SK-N-SH treated with all-trans-retinoic acid at 6 μM for 48 hours (cell line): ENCODE data around the gene PSMC1.

Experiments used
- ATAC-seq: fragments of 200-7000 bp; cut with Tn5 transposase; 3 replicates; pipeline ENCODE4 v1.9.1; 2020; ENCODE audit warnings: mild to moderate bottlenecking, moderate library complexity
- ARNTL ChIP-seq: fragments of 450-650 bp; formaldehyde crosslinking; IDR thresholded peaks from 2 replicates; pipeline ENCODE4 v1.5.0; 2020; ENCODE audit warnings: low read depth, mild to moderate bottlenecking, moderate library complexity, borderline replicate concordance
- BACH2 ChIP-seq: fragments of 250-450 bp; sonication (Bioruptor Pico); IDR thresholded peaks from 2 replicates; pipeline ENCODE4 v1.9.0; 2021; ENCODE audit warnings: mild to moderate bottlenecking, borderline replicate concordance
- CREB5 ChIP-seq: fragments of 250-450 bp; sonication (Bioruptor Pico); IDR thresholded peaks from 2 replicates; pipeline ENCODE4 v1.5.1; 2020; ENCODE audit warnings: low read depth, mild to moderate bottlenecking, moderate library complexity
- CSDC2 ChIP-seq: fragments of 250-450 bp; sonication (Bioruptor Pico); IDR thresholded peaks from 2 replicates; pipeline ENCODE4 v1.5.0; 2020; ENCODE audit warnings: mild to moderate bottlenecking, moderate library complexity
- CSRNP3 ChIP-seq: fragments of 250-450 bp; sonication (Bioruptor Pico); IDR thresholded peaks from 2 replicates; pipeline ENCODE4 v1.5.1; 2021; ENCODE audit warnings: mild to moderate bottlenecking, moderate library complexity
- ESRRG ChIP-seq: fragments of 250-450 bp; sonication (Bioruptor Pico); IDR thresholded peaks from 2 replicates; pipeline ENCODE4 v1.6.1; 2021; ENCODE audit warnings: mild to moderate bottlenecking
- GLIS3 ChIP-seq: fragments of 250-450 bp; sonication (Bioruptor Pico); IDR thresholded peaks from 2 replicates; pipeline ENCODE4 v1.5.0; 2020; ENCODE audit warnings: mild to moderate bottlenecking, moderate library complexity
- ISL1 ChIP-seq: fragments of 250-450 bp; sonication (Bioruptor Pico); IDR thresholded peaks from 2 replicates; pipeline ENCODE4 v2.1.2; 2022; ENCODE audit warnings: mild to moderate bottlenecking, moderate library complexity
- OSR1 ChIP-seq: fragments of 250-450 bp; sonication (Bioruptor Pico); IDR thresholded peaks from 2 replicates; pipeline ENCODE4 v1.8.0; 2022; ENCODE audit warnings: moderate library complexity, mild to moderate bottlenecking, inconsistent platforms
- PPARA ChIP-seq: fragments of 250-450 bp; sonication (Bioruptor Pico); IDR thresholded peaks from 2 replicates; pipeline ENCODE4 v1.5.0; 2020; ENCODE audit warnings: mild to moderate bottlenecking, borderline replicate concordance
- RARB ChIP-seq: fragments of 250-450 bp; sonication (Bioruptor Pico); IDR thresholded peaks from 2 replicates; pipeline ENCODE4 v1.8.0; 2021; ENCODE audit warnings: mild to moderate bottlenecking, moderate library complexity
- SNAI2 ChIP-seq: fragments of 250-450 bp; sonication (Bioruptor Pico); IDR thresholded peaks from 2 replicates; pipeline ENCODE4 v1.5.0; 2020; ENCODE audit warnings: mild to moderate bottlenecking, moderate library complexity
- TCF4 ChIP-seq: fragments of 250-450 bp; sonication (Bioruptor Pico); IDR thresholded peaks from 2 replicates; pipeline ENCODE4 v1.8.0; 2021; ENCODE audit warnings: mild to moderate bottlenecking, moderate library complexity, borderline replicate concordance
- TOX ChIP-seq: fragments of 250-450 bp; sonication (Bioruptor Pico); IDR thresholded peaks from 2 replicates; pipeline ENCODE4 v1.8.0; 2021; ENCODE audit warnings: mild to moderate bottlenecking, moderate library complexity, borderline replicate concordance
- ZC3H10 ChIP-seq: fragments of 250-450 bp; sonication (Bioruptor Pico); IDR thresholded peaks from 2 replicates; pipeline ENCODE4 v1.5.1; 2021; ENCODE audit warnings: mild to moderate bottlenecking, moderate library complexity
- ZFP3 ChIP-seq: fragments of 250-450 bp; sonication (Bioruptor Pico); IDR thresholded peaks from 2 replicates; pipeline ENCODE4 v1.5.0; 2020; ENCODE audit warnings: mild to moderate bottlenecking, moderate library complexity
- ZFP30 ChIP-seq: fragments of 450-650 bp; formaldehyde crosslinking; IDR thresholded peaks from 2 replicates; pipeline ENCODE4 v1.5.0; 2022; ENCODE audit warnings: mild to moderate bottlenecking, moderate library complexity
- ZNF565 ChIP-seq: fragments of 450-650 bp; formaldehyde crosslinking; conservative IDR thresholded peaks from 2 replicates; pipeline ENCODE4 v1.5.0; 2020; ENCODE audit warnings: low read depth, mild to moderate bottlenecking, moderate library complexity
- ZNF70 ChIP-seq: fragments of 450-650 bp; formaldehyde crosslinking; IDR thresholded peaks from 2 replicates; pipeline ENCODE4 v1.5.0; 2020; ENCODE audit warnings: mild to moderate bottlenecking, moderate library complexity
- ZNF8 ChIP-seq: fragments of 450-650 bp; formaldehyde crosslinking; IDR thresholded peaks from 2 replicates; pipeline ENCODE4 v1.5.0; 2020; ENCODE audit warnings: mild to moderate bottlenecking, moderate library complexity
- TF ChIP-seq, protein P1 (sequence below): fragments of 250-450 bp; sonication (Bioruptor Pico); IDR thresholded peaks from 2 replicates; pipeline ENCODE4 v1.5.0; 2020; ENCODE audit warnings: mild to moderate bottlenecking, moderate library complexity
- TF ChIP-seq, protein P2 (sequence below): fragments of 250-450 bp; sonication (Bioruptor Pico); IDR thresholded peaks from 2 replicates; pipeline ENCODE4 v1.8.0; 2020; ENCODE audit warnings: mild to moderate bottlenecking, moderate library complexity, borderline replicate concordance
- TF ChIP-seq, protein P3 (sequence below): fragments of 250-450 bp; sonication (Bioruptor Pico); IDR thresholded peaks from 2 replicates; pipeline ENCODE4 v1.8.0; 2021; ENCODE audit warnings: low read depth, mild to moderate bottlenecking, moderate library complexity, borderline replicate concordance

Gene PSMC1

DNA sequence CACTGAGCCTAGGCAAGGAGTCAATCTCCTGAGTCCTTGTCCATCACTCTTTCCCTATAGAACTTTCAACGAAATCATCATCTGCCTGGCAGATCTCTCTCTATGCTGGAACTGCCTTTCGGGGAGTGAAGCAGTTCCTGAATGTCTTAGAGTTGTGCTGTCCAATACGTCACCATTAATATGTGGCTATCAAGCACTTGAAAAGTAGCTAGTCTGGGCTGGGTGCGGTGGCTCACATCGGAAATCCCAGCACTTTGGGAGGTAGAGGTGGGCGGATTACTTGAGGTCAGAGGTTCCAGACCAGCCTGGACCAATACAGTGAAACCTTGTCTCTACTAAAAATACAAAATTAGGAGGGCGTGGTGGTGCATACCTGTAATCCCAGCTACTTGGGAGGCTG lies 40.3 kb downstream of the PSMC1 start:
- no peak for ATAC-seq
- TF ChIP-seq CREB5 (no peak), ESRRG (no peak), ZNF8 (CRISPR knock-in tag) (no peak), ZFP30 (CRISPR knock-in tag) (no peak), CSDC2 (CRISPR knock-in tag) (no peak), ZC3H10 (CRISPR knock-in tag) (no peak), SNAI2 (no peak), GLIS3 (CRISPR knock-in tag) (no peak), TOX (CRISPR knock-in tag) (no peak), ZNF565 (CRISPR knock-in tag) (no peak), ISL1 (CRISPR knock-in tag) (no peak), CSRNP3 (CRISPR knock-in tag) (no peak), RARB (no peak), ZNF70 (CRISPR knock-in tag) (no peak), TCF4 (no peak), ZFP3 (CRISPR knock-in tag) (no peak), OSR1 (CRISPR knock-in tag) (no peak)
- TF ChIP-seq, protein P1, sequence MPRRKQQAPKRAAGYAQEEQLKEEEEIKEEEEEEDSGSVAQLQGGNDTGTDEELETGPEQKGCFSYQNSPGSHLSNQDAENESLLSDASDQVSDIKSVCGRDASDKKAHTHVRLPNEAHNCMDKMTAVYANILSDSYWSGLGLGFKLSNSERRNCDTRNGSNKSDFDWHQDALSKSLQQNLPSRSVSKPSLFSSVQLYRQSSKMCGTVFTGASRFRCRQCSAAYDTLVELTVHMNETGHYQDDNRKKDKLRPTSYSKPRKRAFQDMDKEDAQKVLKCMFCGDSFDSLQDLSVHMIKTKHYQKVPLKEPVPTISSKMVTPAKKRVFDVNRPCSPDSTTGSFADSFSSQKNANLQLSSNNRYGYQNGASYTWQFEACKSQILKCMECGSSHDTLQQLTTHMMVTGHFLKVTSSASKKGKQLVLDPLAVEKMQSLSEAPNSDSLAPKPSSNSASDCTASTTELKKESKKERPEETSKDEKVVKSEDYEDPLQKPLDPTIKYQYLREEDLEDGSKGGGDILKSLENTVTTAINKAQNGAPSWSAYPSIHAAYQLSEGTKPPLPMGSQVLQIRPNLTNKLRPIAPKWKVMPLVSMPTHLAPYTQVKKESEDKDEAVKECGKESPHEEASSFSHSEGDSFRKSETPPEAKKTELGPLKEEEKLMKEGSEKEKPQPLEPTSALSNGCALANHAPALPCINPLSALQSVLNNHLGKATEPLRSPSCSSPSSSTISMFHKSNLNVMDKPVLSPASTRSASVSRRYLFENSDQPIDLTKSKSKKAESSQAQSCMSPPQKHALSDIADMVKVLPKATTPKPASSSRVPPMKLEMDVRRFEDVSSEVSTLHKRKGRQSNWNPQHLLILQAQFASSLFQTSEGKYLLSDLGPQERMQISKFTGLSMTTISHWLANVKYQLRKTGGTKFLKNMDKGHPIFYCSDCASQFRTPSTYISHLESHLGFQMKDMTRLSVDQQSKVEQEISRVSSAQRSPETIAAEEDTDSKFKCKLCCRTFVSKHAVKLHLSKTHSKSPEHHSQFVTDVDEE (CRISPR knock-in tag) = no peak
- TF ChIP-seq, protein P2, sequence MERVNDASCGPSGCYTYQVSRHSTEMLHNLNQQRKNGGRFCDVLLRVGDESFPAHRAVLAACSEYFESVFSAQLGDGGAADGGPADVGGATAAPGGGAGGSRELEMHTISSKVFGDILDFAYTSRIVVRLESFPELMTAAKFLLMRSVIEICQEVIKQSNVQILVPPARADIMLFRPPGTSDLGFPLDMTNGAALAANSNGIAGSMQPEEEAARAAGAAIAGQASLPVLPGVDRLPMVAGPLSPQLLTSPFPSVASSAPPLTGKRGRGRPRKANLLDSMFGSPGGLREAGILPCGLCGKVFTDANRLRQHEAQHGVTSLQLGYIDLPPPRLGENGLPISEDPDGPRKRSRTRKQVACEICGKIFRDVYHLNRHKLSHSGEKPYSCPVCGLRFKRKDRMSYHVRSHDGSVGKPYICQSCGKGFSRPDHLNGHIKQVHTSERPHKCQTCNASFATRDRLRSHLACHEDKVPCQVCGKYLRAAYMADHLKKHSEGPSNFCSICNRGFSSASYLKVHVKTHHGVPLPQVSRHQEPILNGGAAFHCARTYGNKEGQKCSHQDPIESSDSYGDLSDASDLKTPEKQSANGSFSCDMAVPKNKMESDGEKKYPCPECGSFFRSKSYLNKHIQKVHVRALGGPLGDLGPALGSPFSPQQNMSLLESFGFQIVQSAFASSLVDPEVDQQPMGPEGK (CRISPR knock-in tag) = no peak
- TF ChIP-seq, protein P3, sequence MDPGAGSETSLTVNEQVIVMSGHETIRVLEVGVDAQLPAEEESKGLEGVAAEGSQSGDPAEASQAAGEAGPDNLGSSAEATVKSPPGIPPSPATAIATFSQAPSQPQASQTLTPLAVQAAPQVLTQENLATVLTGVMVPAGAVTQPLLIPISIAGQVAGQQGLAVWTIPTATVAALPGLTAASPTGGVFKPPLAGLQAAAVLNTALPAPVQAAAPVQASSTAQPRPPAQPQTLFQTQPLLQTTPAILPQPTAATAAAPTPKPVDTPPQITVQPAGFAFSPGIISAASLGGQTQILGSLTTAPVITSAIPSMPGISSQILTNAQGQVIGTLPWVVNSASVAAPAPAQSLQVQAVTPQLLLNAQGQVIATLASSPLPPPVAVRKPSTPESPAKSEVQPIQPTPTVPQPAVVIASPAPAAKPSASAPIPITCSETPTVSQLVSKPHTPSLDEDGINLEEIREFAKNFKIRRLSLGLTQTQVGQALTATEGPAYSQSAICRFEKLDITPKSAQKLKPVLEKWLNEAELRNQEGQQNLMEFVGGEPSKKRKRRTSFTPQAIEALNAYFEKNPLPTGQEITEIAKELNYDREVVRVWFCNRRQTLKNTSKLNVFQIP (CRISPR knock-in tag) = no peak

- no peak for ATAC-seq
- TF ChIP-seq ZNF565 (CRISPR knock-in tag) (no peak), ARNTL (CRISPR knock-in tag) (no peak), ESRRG (no peak), BACH2 (no peak), TCF4 (no peak), CREB5 (no peak), ZC3H10 (CRISPR knock-in tag) (no peak), ZNF8 (CRISPR knock-in tag) (no peak), CSDC2 (CRISPR knock-in tag) (no peak), ZFP30 (CRISPR knock-in tag) (no peak), CSRNP3 (CRISPR knock-in tag) (no peak), PPARA (CRISPR knock-in tag) (no peak), RARB (no peak)
- TF ChIP-seq, protein P2 (CRISPR knock-in tag) = no peak
- TF ChIP-seq, protein P3 (CRISPR knock-in tag) = no peak
These were observed 41.7 kb downstream of the PSMC1 start for GRCh38 chr14:90297876-90298629.
